ENCODE data around the gene MYH7B.
A peak's percentile ranks its signal among the peaks of the same experiment; 100 is the strongest.

The MYH7B gene

GRCh38 chr20:34982270-34983088 lies 26.8 kb downstream of the MYH7B start:
- no peaks in the 10 kb centered on the region for H3K9me3 ChIP-seq (ENCODE audit: control insufficient read depth in 5 of 5, low read length in 5 of 5)
- H3K4me3 ChIP-seq (ENCODE audit: low read depth in 1 of 5, low read length in 5 of 5), result no peak overlapping the region
- no peaks in the 10 kb centered on the region for H3K36me3 ChIP-seq (ENCODE audit: control insufficient read depth in 5 of 5, insufficient read depth in 5 of 5, low read length in 5 of 5)
- no peak overlapping the region for H3K27ac ChIP-seq (ENCODE audit: low read depth, low read length)
- peaks cover 0 to 29% (median 5%) of the 10 kb centered on the region in 5 donors for H3K27me3 ChIP-seq (ENCODE audit: control insufficient read depth in 5 of 5, insufficient read depth in 4 of 5, low read length in 5 of 5)
- peak overlapping the region in 1 of 5 donors; percentile 29 for H3K9ac ChIP-seq (ENCODE audit: low read length in 5 of 5)
- H3K4me1 ChIP-seq (ENCODE audit: control insufficient read depth in 5 of 5, insufficient read depth in 5 of 5, low read length in 5 of 5), result peaks cover 0 to 13% (median 5%) of the 10 kb centered on the region in 5 donors

- Histone ChIP-seq H3K4me1 (ENCODE audit: control insufficient read depth in 5 of 5, insufficient read depth in 5 of 5, low read length in 5 of 5) (peaks cover 0 to 18% (median 9%) of the 10 kb centered on the region in 5 donors), H3K27me3 (ENCODE audit: control insufficient read depth in 5 of 5, insufficient read depth in 4 of 5, low read length in 5 of 5) (peaks cover 0 to 29% (median 5%) of the 10 kb centered on the region in 5 donors), H3K4me3 (ENCODE audit: low read depth in 1 of 5, low read length in 5 of 5) (no peak overlapping the region), H3K36me3 (ENCODE audit: control insufficient read depth in 5 of 5, insufficient read depth in 5 of 5, low read length in 5 of 5) (no peaks in the 10 kb centered on the region), H3K9me3 (ENCODE audit: control insufficient read depth in 5 of 5, low read length in 5 of 5) (no peaks in the 10 kb centered on the region), H3K27ac (ENCODE audit: low read depth, low read length) (no peak overlapping the region), H3K9ac (ENCODE audit: low read length in 5 of 5) (peak overlapping the region in 1 of 5 donors; percentile 29)
Observed at GRCh38 chr20:34983089-34983820, 27.6 kb downstream of the MYH7B start.

GRCh38 chr20:34983995-34984735 lies 28.5 kb downstream of the MYH7B start:
- peaks cover 0 to 29% (median 5%) of the 10 kb centered on the region in 5 donors for H3K27me3 ChIP-seq (ENCODE audit: control insufficient read depth in 5 of 5, insufficient read depth in 4 of 5, low read length in 5 of 5)
- no peak overlapping the region for H3K27ac ChIP-seq (ENCODE audit: low read depth, low read length)
- H3K9ac ChIP-seq (ENCODE audit: low read length in 5 of 5), result no peak overlapping the region
- H3K4me3 ChIP-seq (ENCODE audit: low read depth in 1 of 5, low read length in 5 of 5), result no peak overlapping the region
- H3K9me3 ChIP-seq (ENCODE audit: control insufficient read depth in 5 of 5, low read length in 5 of 5), result no peaks in the 10 kb centered on the region
- H3K4me1 ChIP-seq (ENCODE audit: control insufficient read depth in 5 of 5, insufficient read depth in 5 of 5, low read length in 5 of 5), result peaks cover 0 to 20% (median 11%) of the 10 kb centered on the region in 5 donors
- no peaks in the 10 kb centered on the region for H3K36me3 ChIP-seq (ENCODE audit: control insufficient read depth in 5 of 5, insufficient read depth in 5 of 5, low read length in 5 of 5)

GRCh38 chr20:34984756-34985261 lies 29.1 kb downstream of the MYH7B start:
- Histone ChIP-seq H3K9ac (ENCODE audit: low read length in 5 of 5) (no peak overlapping the region), H3K27ac (ENCODE audit: low read depth, low read length) (no peak overlapping the region), H3K9me3 (ENCODE audit: control insufficient read depth in 5 of 5, low read length in 5 of 5) (no peaks in the 10 kb centered on the region), H3K36me3 (ENCODE audit: control insufficient read depth in 5 of 5, insufficient read depth in 5 of 5, low read length in 5 of 5) (no peaks in the 10 kb centered on the region), H3K4me1 (ENCODE audit: control insufficient read depth in 5 of 5, insufficient read depth in 5 of 5, low read length in 5 of 5) (peaks cover 0 to 20% (median 11%) of the 10 kb centered on the region in 5 donors), H3K4me3 (ENCODE audit: low read depth in 1 of 5, low read length in 5 of 5) (no peak overlapping the region), H3K27me3 (ENCODE audit: control insufficient read depth in 5 of 5, insufficient read depth in 4 of 5, low read length in 5 of 5) (peaks cover 0 to 29% (median 5%) of the 10 kb centered on the region in 5 donors)

- Histone ChIP-seq H3K4me1 (ENCODE audit: control insufficient read depth in 5 of 5, insufficient read depth in 5 of 5, low read length in 5 of 5) (peaks cover 0 to 20% (median 11%) of the 10 kb centered on the region in 5 donors), H3K9me3 (ENCODE audit: control insufficient read depth in 5 of 5, low read length in 5 of 5) (no peaks in the 10 kb centered on the region), H3K9ac (ENCODE audit: low read length in 5 of 5) (no peak overlapping the region), H3K4me3 (ENCODE audit: low read depth in 1 of 5, low read length in 5 of 5) (no peak overlapping the region), H3K27me3 (ENCODE audit: control insufficient read depth in 5 of 5, insufficient read depth in 4 of 5, low read length in 5 of 5) (peaks cover 0 to 29% (median 5%) of the 10 kb centered on the region in 5 donors), H3K27ac (ENCODE audit: low read depth, low read length) (no peak overlapping the region), H3K36me3 (ENCODE audit: control insufficient read depth in 5 of 5, insufficient read depth in 5 of 5, low read length in 5 of 5) (no peaks in the 10 kb centered on the region)
Observed at GRCh38 chr20:34985461-34986310, 30.0 kb downstream of the MYH7B start.

GRCh38 chr20:34986311-34987287 lies 30.9 kb downstream of the MYH7B start:
- Histone ChIP-seq H3K27me3 (ENCODE audit: control insufficient read depth in 5 of 5, insufficient read depth in 4 of 5, low read length in 5 of 5) (peaks cover 0 to 29% (median 5%) of the 10 kb centered on the region in 5 donors), H3K4me3 (ENCODE audit: low read depth in 1 of 5, low read length in 5 of 5) (no peak overlapping the region), H3K27ac (ENCODE audit: low read depth, low read length) (no peak overlapping the region), H3K9ac (ENCODE audit: low read length in 5 of 5) (no peak overlapping the region), H3K9me3 (ENCODE audit: control insufficient read depth in 5 of 5, low read length in 5 of 5) (no peaks in the 10 kb centered on the region), H3K36me3 (ENCODE audit: control insufficient read depth in 5 of 5, insufficient read depth in 5 of 5, low read length in 5 of 5) (peaks cover 0 to 3% (median 0%) of the 10 kb centered on the region in 5 donors), H3K4me1 (ENCODE audit: control insufficient read depth in 5 of 5, insufficient read depth in 5 of 5, low read length in 5 of 5) (peaks cover 0 to 20% (median 11%) of the 10 kb centered on the region in 5 donors)

GRCh38 chr20:34987288-34988190 lies 31.9 kb downstream of the MYH7B start:
- peaks cover 0 to 29% (median 5%) of the 10 kb centered on the region in 5 donors for H3K27me3 ChIP-seq (ENCODE audit: control insufficient read depth in 5 of 5, insufficient read depth in 4 of 5, low read length in 5 of 5)
- peaks cover 0 to 3% (median 0%) of the 10 kb centered on the region in 5 donors for H3K36me3 ChIP-seq (ENCODE audit: control insufficient read depth in 5 of 5, insufficient read depth in 5 of 5, low read length in 5 of 5)
- no peak overlapping the region for H3K9ac ChIP-seq (ENCODE audit: low read length in 5 of 5)
- H3K4me3 ChIP-seq (ENCODE audit: low read depth in 1 of 5, low read length in 5 of 5), result no peak overlapping the region
- no peak overlapping the region for H3K27ac ChIP-seq (ENCODE audit: low read depth, low read length)
- H3K9me3 ChIP-seq (ENCODE audit: control insufficient read depth in 5 of 5, low read length in 5 of 5), result no peaks in the 10 kb centered on the region
- peaks cover 0 to 20% (median 11%) of the 10 kb centered on the region in 5 donors for H3K4me1 ChIP-seq (ENCODE audit: control insufficient read depth in 5 of 5, insufficient read depth in 5 of 5, low read length in 5 of 5)

- no peak overlapping the region for H3K4me3 ChIP-seq (ENCODE audit: low read depth in 1 of 5, low read length in 5 of 5)
- H3K9me3 ChIP-seq (ENCODE audit: control insufficient read depth in 5 of 5, low read length in 5 of 5), result no peaks in the 10 kb centered on the region
- H3K36me3 ChIP-seq (ENCODE audit: control insufficient read depth in 5 of 5, insufficient read depth in 5 of 5, low read length in 5 of 5), result peaks cover 0 to 9% (median 4%) of the 10 kb centered on the region in 5 donors
- peaks cover 0 to 14% (median 11%) of the 10 kb centered on the region in 5 donors for H3K4me1 ChIP-seq (ENCODE audit: control insufficient read depth in 5 of 5, insufficient read depth in 5 of 5, low read length in 5 of 5)
- H3K9ac ChIP-seq (ENCODE audit: low read length in 5 of 5), result no peak overlapping the region
- H3K27ac ChIP-seq (ENCODE audit: low read depth, low read length), result no peak overlapping the region
- H3K27me3 ChIP-seq (ENCODE audit: control insufficient read depth in 5 of 5, insufficient read depth in 4 of 5, low read length in 5 of 5), result peaks cover 0 to 24% (median 5%) of the 10 kb centered on the region in 5 donors
Observed at GRCh38 chr20:34988191-34988540, 32.5 kb downstream of the MYH7B start.
